GM12873 (cell line): ENCODE data around the gene SIAH2.

Experiments used
- CTCF ChIP-seq: IDR thresholded peaks from 2 replicates; pipeline ENCODE4 v1.5.1; 2012; ENCODE audit warnings: low read depth, mild to moderate bottlenecking, moderate library complexity, low read length, control low read depth; ENCODE audit not compliant: insufficient read depth; ENCODE audit errors: missing control alignments

The SIAH2 gene

GRCh38 chr3:150736903-150737832 is 25.8 kb downstream of the SIAH2 start:
- no peak for TF ChIP-seq CTCF

GRCh38 chr3:150736316-150736719 is 26.7 kb downstream of the SIAH2 start:
- TF ChIP-seq CTCF: no peak

- no peak for TF ChIP-seq CTCF
Observed at GRCh38 chr3:150734795-150735119, 28.2 kb downstream of the SIAH2 start.

- TF ChIP-seq CTCF: no peak
Observed at GRCh38 chr3:150733936-150734794, 28.8 kb downstream of the SIAH2 start.

- no peak for TF ChIP-seq CTCF
Observed at GRCh38 chr3:150733373-150733935, 29.5 kb downstream of the SIAH2 start.

GRCh38 chr3:150729682-150730360 is 33.1 kb downstream of the SIAH2 start:
- no peak for TF ChIP-seq CTCF
